ENCODE results near the gene METTL25.

Gene METTL25

GRCh38 chr12:82473111-82473754, 114.9 kb downstream of the METTL25 start:
- DNase-seq: no peak

- DNase-seq: no peak
Measured at GRCh38 chr12:82474181-82474797, 116.0 kb downstream of the METTL25 start.

- DNase-seq: no peak
Measured at GRCh38 chr12:82474798-82475184, 116.5 kb downstream of the METTL25 start.

GRCh38 chr12:82475211-82475610, 116.9 kb downstream of the METTL25 start:
- DNase-seq: no peak

DNA sequence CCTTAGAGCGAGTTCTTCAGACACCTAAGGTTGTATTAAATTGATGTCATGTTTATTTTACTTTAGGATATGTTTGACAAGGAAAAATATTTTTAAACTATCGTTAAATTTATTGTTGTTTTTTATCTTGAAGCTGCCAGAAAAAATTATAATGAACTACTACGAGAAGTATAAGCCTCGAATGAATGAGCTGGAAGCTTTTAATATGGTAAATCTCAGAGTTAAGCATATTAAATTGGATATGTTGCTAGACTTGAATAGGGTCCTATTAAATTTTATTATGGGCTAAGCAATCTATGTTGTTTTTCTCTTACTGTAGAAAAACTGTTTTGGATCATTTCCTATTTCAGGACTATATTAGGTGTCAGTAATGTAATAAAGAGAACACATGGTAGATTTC, 118.2 kb downstream of the METTL25 start:
- no peak for DNase-seq

DNA sequence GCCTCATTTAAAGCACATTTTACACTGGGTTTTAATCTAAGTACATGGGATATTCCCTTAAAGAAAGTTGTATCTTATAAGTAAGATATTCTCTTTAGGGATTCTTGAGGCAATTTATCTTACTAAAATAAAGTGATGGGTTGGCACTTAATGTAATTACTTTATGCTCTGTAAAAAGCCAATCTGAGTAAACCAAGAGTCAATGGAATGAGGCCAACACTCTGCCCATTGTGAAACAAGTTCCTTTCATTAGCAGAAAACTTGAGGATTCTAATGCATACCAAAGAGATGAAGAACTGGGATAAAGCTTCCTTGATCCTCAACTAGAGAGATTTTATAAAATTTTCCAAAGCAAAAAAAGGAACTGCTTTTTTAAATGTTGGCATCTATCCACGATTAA, 121.2 kb downstream of the METTL25 start:
- no peak for DNase-seq

DNA sequence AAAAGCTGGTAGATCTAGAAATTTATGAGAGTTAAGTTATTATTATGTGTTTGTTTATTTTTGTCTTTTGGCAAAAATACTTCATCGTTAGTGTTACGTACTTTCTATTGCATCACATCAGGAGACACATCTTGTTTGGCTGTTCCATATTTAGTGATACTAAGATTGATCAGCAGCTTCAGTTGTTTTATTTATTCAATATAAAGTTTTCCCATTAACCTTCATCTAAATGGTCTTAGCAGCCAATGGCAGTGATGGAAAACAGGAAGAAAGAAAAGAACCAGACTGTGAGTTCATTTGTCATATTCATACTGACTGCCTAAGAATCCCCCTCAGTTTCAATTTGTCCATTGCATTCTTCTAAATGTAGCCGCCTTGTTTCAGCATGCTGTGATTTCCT, 122.3 kb downstream of the METTL25 start:
- no peak for DNase-seq

DNA sequence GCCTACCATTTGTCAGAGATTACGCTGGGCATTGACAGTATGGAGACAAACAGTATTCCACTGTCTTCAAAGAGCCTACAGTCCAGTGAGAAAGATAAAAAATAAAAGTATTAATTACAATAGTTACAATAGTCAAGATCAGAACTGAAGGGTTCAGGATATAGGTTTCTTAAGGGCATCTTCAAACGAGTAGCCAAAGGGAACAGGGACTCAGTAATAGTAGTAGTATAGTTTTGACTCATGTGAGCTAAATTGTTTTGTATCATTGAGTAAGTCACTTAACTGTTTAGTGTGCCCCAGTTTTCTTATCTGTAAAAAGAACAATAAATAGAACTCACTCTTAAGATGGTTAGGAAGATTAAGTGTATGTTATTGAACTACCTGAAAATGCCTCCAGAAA, 123.6 kb downstream of the METTL25 start:
- DNase-seq: no peak

GRCh38 chr12:82486524-82487235, 128.4 kb downstream of the METTL25 start:
- no peak for DNase-seq

- DNase-seq: no peak
Measured at GRCh38 chr12:82504409-82504808, 146.1 kb downstream of the METTL25 start.

DNA sequence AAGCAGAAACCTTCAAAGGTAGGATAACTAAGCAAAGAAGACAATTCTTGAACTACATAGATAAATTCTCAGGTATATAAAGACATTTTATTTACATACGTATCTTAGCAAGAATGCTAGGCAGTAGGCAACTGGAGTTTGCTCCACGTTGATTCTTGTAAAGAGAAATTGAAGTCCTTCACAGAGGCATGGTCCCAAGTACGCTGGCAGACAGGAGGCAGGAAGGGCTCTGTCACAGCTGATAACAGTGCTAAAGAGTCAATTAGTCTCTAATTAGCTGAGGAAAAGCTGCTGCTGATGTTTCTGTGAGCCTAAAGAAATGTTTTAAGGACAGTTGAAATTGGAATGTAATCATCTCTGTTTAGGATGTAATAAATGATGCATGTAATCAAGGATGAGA, 146.8 kb downstream of the METTL25 start:
- no peak for DNase-seq

DNA sequence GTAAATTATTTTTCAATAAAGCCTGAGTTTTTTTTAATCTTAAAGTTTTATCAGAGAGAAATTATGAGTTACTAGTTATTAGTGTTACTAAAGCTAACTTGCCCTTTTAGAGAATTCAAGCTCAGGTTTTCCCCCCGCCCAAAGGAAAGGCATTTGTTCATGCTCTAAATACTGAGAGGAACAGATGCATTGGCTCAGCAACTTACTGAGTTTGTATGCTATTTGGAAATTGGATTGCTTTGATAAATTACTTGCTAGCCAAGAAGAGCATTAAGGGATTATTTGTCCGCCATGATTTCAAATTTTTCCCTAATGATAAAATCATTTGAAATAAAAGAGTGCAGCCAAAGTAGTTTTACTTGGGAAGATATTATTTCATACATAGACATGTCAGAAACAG, 149.4 kb downstream of the METTL25 start:
- DNase-seq: no peak

GRCh38 chr12:82510386-82510785, 152.1 kb downstream of the METTL25 start:
- DNase-seq: no peak

GRCh38 chr12:82514880-82515279, 156.6 kb downstream of the METTL25 start:
- no peak for DNase-seq

- DNase-seq: no peak
Measured at GRCh38 chr12:82515652-82516051, 157.3 kb downstream of the METTL25 start.

- peak in 1 of 2 donors; percentile 11 for DNase-seq
Measured at GRCh38 chr12:82517027-82517426, 158.7 kb downstream of the METTL25 start.

- no peak for DNase-seq
Measured at GRCh38 chr12:82517808-82518207, 159.5 kb downstream of the METTL25 start.

DNA sequence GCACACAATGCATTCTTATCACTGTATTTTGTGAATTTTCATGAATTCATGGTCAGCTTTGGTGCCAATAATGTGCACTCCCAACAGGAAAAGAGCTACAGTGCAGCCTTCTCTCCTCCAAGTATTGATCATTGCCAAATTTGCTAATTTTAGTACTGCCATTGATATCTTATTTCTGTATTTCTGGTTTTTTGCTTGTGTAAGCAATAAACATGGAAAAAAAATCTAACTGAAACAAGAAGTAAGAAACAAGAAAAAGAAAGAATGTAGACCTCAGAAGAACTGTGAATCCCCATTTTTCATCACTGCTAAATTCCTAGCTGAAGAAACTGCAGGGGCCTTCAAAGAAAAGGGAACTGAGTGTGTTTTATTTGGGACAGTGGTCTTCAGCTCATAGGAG, 161.2 kb downstream of the METTL25 start:
- no peak for DNase-seq

DNA sequence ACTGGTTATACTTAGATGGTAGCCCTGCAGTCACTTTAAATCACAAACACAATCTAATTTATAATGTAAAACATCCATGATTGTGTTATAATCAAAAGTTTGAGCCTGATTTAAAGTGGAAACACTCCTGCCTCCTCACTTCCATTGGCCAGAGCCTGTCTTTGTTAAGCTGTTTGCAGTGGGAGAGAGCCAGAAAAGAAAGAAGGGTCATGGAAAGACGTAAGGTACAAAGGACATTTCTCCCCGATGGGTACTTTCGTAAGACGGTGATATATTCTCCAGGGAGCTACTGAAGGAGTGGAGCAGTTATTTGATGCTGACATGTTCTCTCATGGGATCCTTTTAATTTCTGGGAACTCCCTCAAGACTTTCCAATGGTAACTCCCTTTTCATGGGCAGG, 164.0 kb downstream of the METTL25 start:
- DNase-seq: no peak

- DNase-seq: no peak
Measured at GRCh38 chr12:82522762-82523161, 164.4 kb downstream of the METTL25 start.

DNA sequence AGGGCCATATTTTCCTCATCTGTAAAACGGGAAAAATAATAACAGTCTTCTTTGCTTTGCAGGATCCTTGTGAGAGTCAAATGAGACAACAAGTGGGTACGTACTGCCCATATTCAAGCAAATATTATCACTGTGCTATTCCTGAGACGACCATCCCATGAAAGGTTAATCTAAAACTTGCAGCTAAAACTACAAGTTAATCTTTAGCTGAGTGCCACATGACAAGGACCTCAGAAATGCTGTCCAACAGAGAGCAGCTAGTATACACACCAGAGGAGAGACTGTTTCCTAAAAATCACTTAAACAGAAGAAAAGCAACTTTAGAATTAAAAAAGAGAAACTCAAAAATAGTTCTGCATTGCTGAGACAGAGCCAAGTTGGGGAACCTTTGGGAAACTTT, 165.7 kb downstream of the METTL25 start:
- DNase-seq: no peak

- no peak for DNase-seq
Measured at GRCh38 chr12:82524641-82525040, 166.3 kb downstream of the METTL25 start.

DNA sequence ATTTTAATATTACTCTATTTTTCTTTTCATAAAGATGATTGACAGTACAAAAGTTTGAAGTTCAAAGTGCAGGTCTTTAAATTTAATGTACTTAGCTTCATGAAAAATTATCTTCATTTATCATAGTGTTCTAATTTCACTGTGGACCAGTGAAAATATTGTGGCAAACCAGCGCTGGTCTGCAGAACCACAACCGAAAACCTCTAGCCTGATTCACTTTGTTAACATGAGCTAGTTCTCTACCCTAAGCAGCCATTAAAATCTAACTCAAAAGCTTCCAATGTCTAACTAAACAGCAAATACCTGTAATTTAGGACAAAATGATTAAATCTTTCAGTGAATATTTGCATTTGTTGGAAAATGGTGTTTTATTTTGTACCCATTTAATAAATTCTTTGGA, 167.3 kb downstream of the METTL25 start:
- DNase-seq: no peak

DNA sequence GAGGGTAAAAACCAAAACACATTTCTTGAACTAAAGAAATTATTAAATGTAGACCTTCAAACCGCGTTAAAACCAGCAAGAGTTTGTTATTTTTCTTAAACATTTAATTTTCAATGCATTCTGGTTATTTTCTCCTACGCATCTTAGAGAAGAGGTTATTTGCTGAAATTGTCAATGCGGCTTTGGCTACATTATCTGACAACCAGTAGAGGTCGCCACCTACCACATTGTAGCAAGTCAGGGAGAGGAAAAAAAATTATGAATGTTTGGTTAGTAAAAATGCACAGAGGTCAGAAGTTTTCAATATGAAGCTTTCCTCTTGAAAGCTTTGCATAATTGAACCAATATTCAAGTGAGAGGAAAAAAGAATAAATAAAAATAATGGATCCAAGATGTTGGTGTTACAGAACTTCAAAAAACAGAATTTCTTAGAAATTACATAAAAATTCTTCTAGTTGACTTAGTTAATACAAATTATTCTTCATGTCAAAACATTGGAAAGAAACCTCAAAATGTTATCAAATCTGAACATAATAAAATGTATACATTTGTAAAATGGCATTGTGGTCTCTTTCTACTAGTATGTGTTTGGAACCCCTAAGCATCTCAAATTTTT, 168.9 kb downstream of the METTL25 start:
- DNase-seq: peak; percentile 20 to 61
